Hair follicle dermal papilla cell (primary cell): ENCODE results near the gene INKA1. TPM values are rescaled to one million over a fixed set of nuclear protein-coding genes. Genes with fewer than 3 reads are reported as not detected.

ENCODE experiments used
- small RNA-seq: library from RNA; depleted of rRNA; stranded (forward); fragments of <200 nt; gene quantifications from one replicate; pipeline ENCODE3, GENCODE V24; 2012
- total RNA-seq: library from RNA; depleted of rRNA; stranded (reverse); fragments of >200 nt; gene quantifications from 2 replicates; pipeline ENCODE4 v1.2.3, GENCODE V29; 2012

INKA1 gene
- total RNA-seq = 11.7 and 14.1 TPM in 2 replicates

GRCh38 chr3:49802719-49803464 lies at the start of gene INKA1:
INKA1 (plus strand) TSS chr3:49803261; CDS start chr3:49803393, 132 bp downstream.

GRCh38 chr3:49786357-49787181 lies 16.5 kb upstream of the INKA1 start, which contains the start of gene IP6K1:
IP6K1 (minus strand) TSS chr3:49786542; CDS start chr3:49748040, 38,502 bp downstream.

GRCh38 chr3:49799761-49800160 lies 3.3 kb upstream of the INKA1 start, which contains the start of gene CDHR4:
CDHR4 (minus strand) TSS chr3:49799873; CDS start chr3:49799812, 61 bp downstream.

GRCh38 chr3:49813497-49814174 lies 10.6 kb downstream of the INKA1 start, which contains the start of gene UBA7:
UBA7 (minus strand) TSS chr3:49813953; CDS start chr3:49813787, 166 bp downstream.

Small RNA genes within 50 kb of the gene (small RNA-seq; reads per million reads assigned to genes)
- gene COX6CP14 = not detected

Other genes with a start within 250 kb of the INKA1 start
- under 0.01 and 0.16 TPM in 2 replicates for gene BSN, start 248.8 kb upstream of the INKA1 start, total RNA-seq
- gene APEH, start 128.9 kb upstream of the INKA1 start, total RNA-seq = 83.4 and 103 TPM in 2 replicates
- 4.4 and 6.1 TPM in 2 replicates for gene MST1, start 113.8 kb upstream of the INKA1 start, total RNA-seq
- gene RNF123, start 113.7 kb upstream of the INKA1 start, total RNA-seq = 26.9 and 27.9 TPM in 2 replicates
- 1.5 and 1.8 TPM in 2 replicates for gene AMIGO3, start 83.6 kb upstream of the INKA1 start, total RNA-seq
- gene GMPPB, start 79.3 kb upstream of the INKA1 start, total RNA-seq = 29.3 and 31.0 TPM in 2 replicates
- gene IP6K1, start 16.7 kb upstream of the INKA1 start, total RNA-seq = 58.2 and 61.0 TPM in 2 replicates
- not detected in 2 replicates for gene CDHR4, start 3.4 kb upstream of the INKA1 start, total RNA-seq
- 79.9 and 94.6 TPM in 2 replicates for gene UBA7, start 10.7 kb downstream of the INKA1 start, total RNA-seq
- gene TRAIP, start 53.3 kb downstream of the INKA1 start, total RNA-seq = 2.2 and 2.6 TPM in 2 replicates
- not detected in 2 replicates for gene CAMKV, start 66.6 kb downstream of the INKA1 start, total RNA-seq
- gene MST1R, start 100.6 kb downstream of the INKA1 start, total RNA-seq = 1.1 TPM in 2 replicates
- gene MON1A, start 126.5 kb downstream of the INKA1 start, total RNA-seq = 15.4 and 18.3 TPM in 2 replicates
- 47.0 and 54.0 TPM in 2 replicates for gene RBM6, start 136.9 kb downstream of the INKA1 start, total RNA-seq